ENCODE measurements around the gene TNFRSF21. TPM values are rescaled to one million over a fixed set of nuclear protein-coding genes. Genes with fewer than 3 reads are reported as not detected.

TNFRSF21 gene
- total RNA-seq, 1 experiment from 2014 or later: 47.3 TPM

GRCh38 chr6:47256981-47257730 is 52.5 kb downstream of the TNFRSF21 start:
- Mint-ChIP-seq H3K36me3 (peaks cover 32% of the 10 kb centered on the region), H3K4me3 (no peak overlapping the region)
- ATAC-seq: no peak

DNA sequence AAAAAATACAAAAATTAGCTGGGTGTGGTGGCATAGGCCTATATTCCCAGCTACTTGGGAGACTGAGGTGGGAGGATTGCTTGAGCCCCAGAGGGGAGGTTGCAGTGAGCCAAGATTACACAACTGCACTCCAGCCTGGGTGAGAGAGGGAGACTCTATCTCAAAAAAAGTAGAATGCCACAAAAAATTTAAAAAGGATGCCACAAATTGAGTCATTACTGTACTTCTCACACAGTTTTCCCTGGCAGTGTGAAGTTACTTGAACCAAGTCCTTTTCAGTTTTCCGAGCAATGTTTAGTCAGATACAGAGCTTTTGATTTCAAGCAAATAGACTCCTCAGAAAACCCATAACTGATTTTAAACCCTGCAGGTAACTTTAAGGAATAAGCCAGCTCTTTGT is 53.3 kb downstream of the TNFRSF21 start:
- POLR2A ChIA-PET: no interaction called here
- peaks cover 12% of the 10 kb centered on the region for H3K4me1 Mint-ChIP-seq
- no peak overlapping the region for H3K27ac Mint-ChIP-seq
- no peaks in the 10 kb centered on the region for H3K27me3 Mint-ChIP-seq (ENCODE audit: low read depth)
- DNase-seq (ENCODE audit: low spot score) (no peak), ATAC-seq (no peak)
- TF ChIP-seq NR1H2 (CRISPR knock-in tag; IDR thresholded peaks at IDR 0.05) (no peak), JAZF1 (CRISPR knock-in tag; IDR thresholded peaks at IDR 0.05) (no peak), CTCF (IDR thresholded peaks at IDR 0.05) (no peak), FOXP4 (CRISPR knock-in tag; IDR thresholded peaks at IDR 0.05) (no peak), ZBTB21 (CRISPR knock-in tag; IDR thresholded peaks at IDR 0.05; ENCODE audit: borderline replicate concordance) (no peak), NR3C1 (CRISPR knock-in tag; conservative IDR thresholded peaks at IDR 0.05; ENCODE audit: low read depth) (no peak), ETV6 (CRISPR knock-in tag; IDR thresholded peaks at IDR 0.05) (no peak), OVOL2 (CRISPR knock-in tag; IDR thresholded peaks at IDR 0.05; ENCODE audit: borderline replicate concordance) (no peak), SMAD3 (CRISPR knock-in tag; IDR thresholded peaks at IDR 0.05; ENCODE audit: borderline replicate concordance) (no peak), ZBTB43 (CRISPR knock-in tag; IDR thresholded peaks at IDR 0.05) (no peak)
- TF ChIP-seq, protein P1, sequence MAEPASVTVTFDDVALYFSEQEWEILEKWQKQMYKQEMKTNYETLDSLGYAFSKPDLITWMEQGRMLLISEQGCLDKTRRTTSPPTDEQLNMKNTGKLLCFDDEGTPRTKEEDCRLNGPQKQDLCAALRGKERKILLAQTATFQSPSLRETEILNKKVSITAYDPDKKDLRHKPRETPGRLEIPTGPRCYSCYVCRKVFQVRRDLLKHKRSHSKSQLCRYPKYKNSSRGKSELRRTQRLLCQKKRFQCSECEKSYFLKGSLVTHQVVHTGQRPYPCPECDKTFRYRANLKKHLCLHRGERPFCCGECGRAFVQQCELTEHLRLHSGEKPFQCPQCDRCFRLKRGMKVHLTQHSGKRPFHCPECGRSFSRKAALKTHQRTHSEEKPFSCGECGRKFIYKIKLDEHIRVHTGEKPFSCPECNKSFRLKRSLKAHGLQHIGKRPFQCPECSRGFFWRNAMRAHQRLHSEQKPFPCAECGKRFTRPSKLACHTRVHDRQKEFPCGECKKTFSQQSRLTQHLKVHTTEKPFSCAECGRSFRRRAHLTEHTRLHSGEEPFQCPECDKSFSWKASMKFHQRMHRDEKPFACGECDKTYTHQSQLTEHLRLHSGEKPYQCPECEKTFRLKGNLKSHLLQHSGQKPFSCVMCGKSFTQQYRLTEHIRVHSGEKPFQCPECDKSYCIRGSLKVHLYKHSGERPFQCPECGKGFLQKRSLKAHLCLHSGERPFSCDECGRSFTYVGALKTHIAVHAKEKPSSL (CRISPR knock-in tag; conservative IDR thresholded peaks at IDR 0.05): no peak
- TF ChIP-seq, protein P2, sequence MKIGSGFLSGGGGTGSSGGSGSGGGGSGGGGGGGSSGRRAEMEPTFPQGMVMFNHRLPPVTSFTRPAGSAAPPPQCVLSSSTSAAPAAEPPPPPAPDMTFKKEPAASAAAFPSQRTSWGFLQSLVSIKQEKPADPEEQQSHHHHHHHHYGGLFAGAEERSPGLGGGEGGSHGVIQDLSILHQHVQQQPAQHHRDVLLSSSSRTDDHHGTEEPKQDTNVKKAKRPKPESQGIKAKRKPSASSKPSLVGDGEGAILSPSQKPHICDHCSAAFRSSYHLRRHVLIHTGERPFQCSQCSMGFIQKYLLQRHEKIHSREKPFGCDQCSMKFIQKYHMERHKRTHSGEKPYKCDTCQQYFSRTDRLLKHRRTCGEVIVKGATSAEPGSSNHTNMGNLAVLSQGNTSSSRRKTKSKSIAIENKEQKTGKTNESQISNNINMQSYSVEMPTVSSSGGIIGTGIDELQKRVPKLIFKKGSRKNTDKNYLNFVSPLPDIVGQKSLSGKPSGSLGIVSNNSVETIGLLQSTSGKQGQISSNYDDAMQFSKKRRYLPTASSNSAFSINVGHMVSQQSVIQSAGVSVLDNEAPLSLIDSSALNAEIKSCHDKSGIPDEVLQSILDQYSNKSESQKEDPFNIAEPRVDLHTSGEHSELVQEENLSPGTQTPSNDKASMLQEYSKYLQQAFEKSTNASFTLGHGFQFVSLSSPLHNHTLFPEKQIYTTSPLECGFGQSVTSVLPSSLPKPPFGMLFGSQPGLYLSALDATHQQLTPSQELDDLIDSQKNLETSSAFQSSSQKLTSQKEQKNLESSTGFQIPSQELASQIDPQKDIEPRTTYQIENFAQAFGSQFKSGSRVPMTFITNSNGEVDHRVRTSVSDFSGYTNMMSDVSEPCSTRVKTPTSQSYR (CRISPR knock-in tag; IDR thresholded peaks at IDR 0.05): no peak
- TF ChIP-seq, protein P3, sequence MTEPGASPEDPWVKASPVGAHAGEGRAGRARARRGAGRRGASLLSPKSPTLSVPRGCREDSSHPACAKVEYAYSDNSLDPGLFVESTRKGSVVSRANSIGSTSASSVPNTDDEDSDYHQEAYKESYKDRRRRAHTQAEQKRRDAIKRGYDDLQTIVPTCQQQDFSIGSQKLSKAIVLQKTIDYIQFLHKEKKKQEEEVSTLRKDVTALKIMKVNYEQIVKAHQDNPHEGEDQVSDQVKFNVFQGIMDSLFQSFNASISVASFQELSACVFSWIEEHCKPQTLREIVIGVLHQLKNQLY (CRISPR knock-in tag; IDR thresholded peaks at IDR 0.05): no peak
- CTCF ChIA-PET: no interaction called here
- no peak overlapping the region for H3K4me3 Mint-ChIP-seq
- peaks cover 33% of the 10 kb centered on the region for H3K36me3 Mint-ChIP-seq
- H3K9me3 Mint-ChIP-seq: no peaks in the 10 kb centered on the region

More at GRCh38 chr6:47256981-47257730, 52.5 kb downstream of the TNFRSF21 start:
- Mint-ChIP-seq H3K27me3 (ENCODE audit: low read depth) (no peaks in the 10 kb centered on the region), H3K4me1 (peaks cover 12% of the 10 kb centered on the region), H3K27ac (no peak overlapping the region), H3K9me3 (no peaks in the 10 kb centered on the region)
- no peak for TF ChIP-seq NFYB (CRISPR knock-in tag; conservative IDR thresholded peaks at IDR 0.05; ENCODE audit: low read depth)
- TF ChIP-seq E2F4 (CRISPR knock-in tag; IDR thresholded peaks at IDR 0.05; ENCODE audit: borderline replicate concordance, low read depth): no peak
- no peak for TF ChIP-seq CREM (CRISPR knock-in tag; IDR thresholded peaks at IDR 0.05)
- no peak for TF ChIP-seq ZNF219 (CRISPR knock-in tag; IDR thresholded peaks at IDR 0.05; ENCODE audit: borderline replicate concordance)
- TF ChIP-seq ZNF423 (CRISPR knock-in tag; IDR thresholded peaks at IDR 0.05): no peak
- DNase-seq (ENCODE audit: low spot score): no peak
- ChIA-PET POLR2A (no interaction called here), CTCF (no interaction called here)

Data from WTC11 (cell line).